NCI-H146 treated with DMSO at 0.1 percent for 48 hours (cell line): ENCODE measurements around the gene FCRLB.
"Not testable (repeated sequence)": the region's sequence is repeated elsewhere in the genome, so short reads cannot be mapped to it uniquely, and the experiment has no call there.

Experiments used
- DNase-seq: peaks from one replicate; lab custom pipeline; 2025; ENCODE audit not compliant: unreplicated experiment; lab: John Stamatoyannopoulos, UW

The FCRLB gene

DNA sequence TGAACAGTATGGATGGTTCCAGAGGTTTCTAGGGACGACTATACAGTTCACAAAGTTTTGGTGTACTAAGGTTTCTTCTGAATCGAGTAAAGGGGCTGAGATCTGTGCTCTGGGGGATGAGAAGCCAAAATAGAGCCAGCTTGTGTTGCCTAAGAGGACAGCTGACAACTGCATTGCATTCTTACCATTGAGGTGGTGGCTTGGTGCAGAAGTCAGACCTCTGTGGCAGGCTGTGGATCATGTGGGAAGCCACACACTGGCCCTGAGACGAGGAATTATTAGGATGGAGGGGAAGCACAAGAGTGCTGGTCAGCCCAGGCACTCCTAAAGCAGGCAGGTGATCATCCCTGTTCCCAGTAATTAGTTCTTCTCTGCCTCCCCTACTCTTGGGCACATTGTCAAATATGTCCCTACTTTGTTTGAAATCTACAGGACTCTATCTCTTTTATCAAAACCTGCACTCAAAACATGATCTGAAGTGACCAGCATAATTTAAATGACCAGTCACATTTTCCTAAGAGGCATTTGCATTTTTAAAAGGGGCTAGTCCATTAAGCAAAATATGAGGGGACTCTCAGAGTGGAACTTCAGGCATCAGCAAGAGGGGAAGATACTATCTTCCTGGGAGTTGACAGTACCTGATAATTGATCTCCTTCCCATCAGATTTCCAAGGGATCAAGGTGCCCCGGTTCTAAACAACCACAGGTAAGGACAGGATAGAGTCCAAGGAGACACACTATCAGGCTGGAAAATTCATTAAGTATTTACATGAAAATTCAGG lies at the start of gene FCRLB:
Gene FCRLB (plus strand): TSS at position 589 of the 782 bp plus-strand sequence. CDS start 1,129 bp downstream, outside the sequence.
- no peak for DNase-seq

DNA sequence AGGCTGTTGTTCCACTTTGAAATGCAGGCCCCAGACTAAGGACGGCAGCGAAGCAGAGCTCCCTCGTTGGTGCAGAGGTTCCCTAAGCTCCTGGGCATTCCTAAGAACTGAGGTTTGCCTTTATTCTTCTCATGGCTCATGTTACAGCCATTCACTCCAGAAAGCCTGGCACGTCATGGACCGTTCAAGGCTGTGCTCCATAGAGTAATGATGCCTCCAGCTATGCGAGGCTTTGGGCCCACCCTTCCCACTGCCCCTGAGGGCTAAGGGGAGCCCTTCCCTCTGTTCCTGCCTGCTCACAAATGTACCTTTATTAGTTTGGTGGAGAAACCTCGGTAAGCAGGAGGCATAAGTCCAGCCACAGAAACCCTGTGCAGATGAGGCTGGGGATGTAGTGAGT lies 47.9 kb upstream of the FCRLB start:
- DNase-seq, result not testable (repeated sequence)

DNA sequence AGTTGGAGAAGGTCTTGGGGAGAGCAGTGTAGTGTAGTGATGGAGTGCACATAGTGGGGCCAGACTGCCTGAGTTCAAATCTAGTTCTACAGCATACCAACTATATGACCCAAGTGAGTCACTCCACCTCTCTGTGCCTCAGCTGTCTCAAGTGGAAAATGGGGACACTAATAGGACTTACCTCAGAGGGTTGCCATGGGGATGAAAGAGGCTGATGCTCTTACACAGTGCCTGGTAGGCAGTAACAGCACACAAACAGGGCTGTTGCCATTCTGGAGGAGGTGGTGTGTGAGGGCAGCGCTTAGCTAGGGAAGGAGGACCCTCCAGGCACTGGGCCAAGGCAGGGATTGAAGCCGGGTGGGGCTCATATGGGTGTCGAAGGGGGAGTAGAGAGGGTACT lies 46.9 kb upstream of the FCRLB start:
- DNase-seq, result not testable (repeated sequence)

DNA sequence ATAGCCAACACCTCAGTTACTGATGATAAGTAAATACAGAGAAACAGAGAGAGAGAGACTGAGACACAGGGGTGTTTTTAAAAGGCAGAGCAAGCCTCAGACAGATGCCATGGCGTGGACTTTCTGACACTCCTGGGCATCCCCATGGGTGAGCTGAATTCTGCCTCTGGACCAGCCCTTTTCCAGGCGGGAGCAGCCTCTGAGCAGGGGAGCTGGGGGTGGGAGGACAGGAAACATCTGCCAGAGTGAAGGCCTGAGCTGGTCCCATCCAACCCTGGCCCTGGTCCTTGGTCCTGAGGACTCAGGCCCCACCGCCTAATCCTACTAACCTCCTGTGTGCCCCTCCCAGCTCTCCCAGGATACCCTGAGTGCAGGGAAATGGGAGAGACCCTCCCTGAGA lies 46.4 kb upstream of the FCRLB start:
- not testable (repeated sequence) for DNase-seq

- no peak for DNase-seq
Measured at GRCh38 chr1:161676441-161676840, 44.9 kb upstream of the FCRLB start.

GRCh38 chr1:161676958-161677689 lies 44.2 kb upstream of the FCRLB start:
- DNase-seq, result no peak

DNA sequence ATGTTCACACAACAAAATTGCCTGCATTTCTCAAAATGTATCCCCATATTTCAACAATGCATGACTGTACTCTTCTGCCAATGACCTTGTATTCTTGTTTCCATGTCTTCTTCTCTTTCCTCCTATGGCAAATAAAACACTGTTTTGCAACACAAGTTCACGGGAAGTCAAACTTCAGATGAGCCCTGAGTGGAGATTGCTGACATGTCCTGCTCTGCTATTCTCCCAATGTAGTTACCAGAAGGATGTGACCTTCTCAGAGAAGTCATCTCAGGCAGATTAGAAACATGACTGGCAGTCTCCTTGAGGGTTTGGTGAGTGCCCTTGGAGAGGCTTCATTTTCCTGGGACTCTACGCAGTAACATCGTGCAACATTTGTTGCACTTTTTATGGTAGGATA lies 42.8 kb upstream of the FCRLB start:
- DNase-seq, result no peak

DNA sequence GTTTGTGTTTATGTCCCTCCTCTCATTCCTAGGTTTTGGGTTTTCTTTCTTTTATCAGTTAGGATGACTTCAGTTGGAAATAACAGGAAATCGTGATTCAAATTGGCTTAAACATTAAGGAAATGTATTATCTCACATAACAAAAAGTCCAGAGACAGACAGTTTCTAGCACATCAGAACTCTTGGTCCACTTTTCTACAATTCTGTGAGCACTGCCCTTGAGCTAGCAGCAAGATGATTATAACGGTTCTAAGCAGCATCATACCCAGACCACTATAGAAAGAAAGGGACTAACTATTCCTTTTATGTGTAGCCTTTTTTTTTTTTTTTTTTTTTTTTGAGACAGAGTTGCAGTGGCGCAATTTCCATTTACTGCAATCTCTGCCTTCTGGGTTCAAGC lies 39.5 kb upstream of the FCRLB start:
- no peak for DNase-seq

- DNase-seq, result no peak
Measured at GRCh38 chr1:161688946-161689345, 32.4 kb upstream of the FCRLB start.

DNA sequence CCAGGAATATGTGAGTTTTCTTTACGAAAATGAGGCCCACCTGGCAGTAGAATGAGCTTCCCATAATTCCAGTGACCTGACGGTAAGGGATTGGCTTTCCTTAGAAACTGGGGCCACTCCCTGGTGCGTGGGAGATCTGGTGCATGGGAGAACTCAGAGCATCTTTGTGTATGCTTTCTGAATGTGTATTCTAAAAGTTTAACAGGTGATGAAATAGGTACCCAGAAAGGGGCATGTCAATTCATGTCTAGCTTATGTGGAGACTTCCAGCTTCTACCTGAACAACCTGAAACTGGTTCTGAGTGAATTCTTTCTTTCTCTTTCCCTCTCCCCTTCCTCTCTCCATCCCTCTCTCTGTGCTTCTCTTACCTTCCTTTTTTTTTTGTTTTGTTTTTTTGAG lies 29.5 kb upstream of the FCRLB start:
- no peak for DNase-seq

- DNase-seq, result not testable (repeated sequence)
Measured at GRCh38 chr1:161693020-161693712, 28.2 kb upstream of the FCRLB start.

- not testable (repeated sequence) for DNase-seq
Measured at GRCh38 chr1:161698302-161698701, 23.0 kb upstream of the FCRLB start.

DNA sequence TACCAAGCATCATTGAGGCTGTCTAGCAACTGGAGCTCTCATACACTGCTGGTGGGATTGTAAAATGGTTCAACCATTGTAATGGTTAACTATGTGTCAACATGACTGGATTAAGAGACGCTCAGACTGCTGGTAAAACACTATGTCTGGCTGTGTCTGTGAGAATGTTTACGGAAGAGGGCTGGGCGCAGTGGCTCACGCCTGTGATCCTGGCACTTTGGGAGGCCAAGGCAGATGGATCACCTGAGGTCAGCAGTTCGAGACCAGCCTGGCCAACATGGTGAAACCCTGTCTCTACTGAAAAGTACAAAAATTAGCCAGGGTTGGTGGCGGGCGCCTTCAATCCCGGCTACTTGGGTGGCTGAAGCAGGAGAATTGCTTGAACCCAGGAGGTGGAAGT lies 19.1 kb upstream of the FCRLB start:
- no peak for DNase-seq

- no peak for DNase-seq
Measured at GRCh38 chr1:161705537-161705936, 15.8 kb upstream of the FCRLB start.

DNA sequence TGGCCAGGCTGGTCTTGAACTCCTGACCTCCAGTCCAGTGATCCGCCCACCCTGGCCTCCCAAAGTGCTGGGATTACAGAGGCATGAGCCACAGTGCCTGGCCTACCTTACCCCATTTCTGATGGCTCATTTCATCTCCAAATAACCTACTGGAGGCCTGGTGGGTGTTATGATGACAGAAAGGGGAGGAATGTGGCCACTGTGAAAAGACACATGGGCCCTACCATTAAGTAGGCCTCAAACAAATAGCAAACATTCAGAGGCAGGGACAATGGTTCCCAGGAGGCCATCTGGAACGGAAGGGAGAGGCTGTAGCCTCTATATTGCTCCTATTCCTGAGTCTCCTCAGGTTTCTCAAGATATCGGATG lies 15.2 kb upstream of the FCRLB start:
- no peak for DNase-seq

GRCh38 chr1:161706482-161707347 lies 14.6 kb upstream of the FCRLB start, which contains the start of gene FCRLA:
Gene FCRLA, plus strand, starts transcription at chr1:161707229. Its CDS starts 36 bp downstream, at chr1:161707265.
- no peak for DNase-seq

DNA sequence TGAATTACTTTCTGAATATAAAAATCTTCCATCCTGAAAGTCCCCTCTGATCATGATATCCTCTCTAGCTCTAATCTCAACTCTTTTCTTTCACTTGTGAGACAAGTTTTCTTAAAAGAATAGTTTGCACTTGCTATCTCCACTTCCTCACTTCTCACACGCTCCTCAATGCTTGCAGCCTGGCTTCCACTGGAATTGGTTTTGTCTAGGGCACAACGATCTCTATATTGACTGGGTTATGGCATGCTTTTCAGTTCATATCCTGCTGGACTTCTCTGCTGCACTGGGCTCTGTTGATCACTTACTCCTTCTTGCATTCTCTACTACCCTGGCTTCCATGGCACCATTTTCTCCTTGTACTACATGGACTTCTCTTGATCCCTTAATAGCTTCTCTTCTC lies 13.8 kb upstream of the FCRLB start:
- DNase-seq, result no peak

DNA sequence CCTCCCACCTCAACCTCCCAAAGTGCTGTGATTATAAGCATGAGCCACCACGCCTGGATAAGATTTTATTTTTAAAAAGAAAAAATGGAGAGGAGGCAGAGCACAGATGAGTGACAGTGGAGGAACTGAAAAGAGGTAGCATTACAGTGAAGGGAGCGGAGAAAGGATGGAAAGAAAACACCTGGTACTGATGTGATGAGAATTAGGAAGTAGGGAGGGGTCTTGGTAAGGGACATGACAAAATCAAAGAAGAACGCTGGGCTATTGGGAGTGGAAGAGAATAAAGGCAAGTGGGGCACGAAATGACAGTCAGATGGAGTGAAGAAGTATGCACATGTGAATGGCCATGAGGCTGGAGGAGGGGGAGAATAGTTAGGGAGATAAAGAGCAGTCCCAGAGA lies 12.0 kb upstream of the FCRLB start:
- no peak for DNase-seq

GRCh38 chr1:161710560-161710959 lies 10.8 kb upstream of the FCRLB start:
- no peak for DNase-seq

DNA sequence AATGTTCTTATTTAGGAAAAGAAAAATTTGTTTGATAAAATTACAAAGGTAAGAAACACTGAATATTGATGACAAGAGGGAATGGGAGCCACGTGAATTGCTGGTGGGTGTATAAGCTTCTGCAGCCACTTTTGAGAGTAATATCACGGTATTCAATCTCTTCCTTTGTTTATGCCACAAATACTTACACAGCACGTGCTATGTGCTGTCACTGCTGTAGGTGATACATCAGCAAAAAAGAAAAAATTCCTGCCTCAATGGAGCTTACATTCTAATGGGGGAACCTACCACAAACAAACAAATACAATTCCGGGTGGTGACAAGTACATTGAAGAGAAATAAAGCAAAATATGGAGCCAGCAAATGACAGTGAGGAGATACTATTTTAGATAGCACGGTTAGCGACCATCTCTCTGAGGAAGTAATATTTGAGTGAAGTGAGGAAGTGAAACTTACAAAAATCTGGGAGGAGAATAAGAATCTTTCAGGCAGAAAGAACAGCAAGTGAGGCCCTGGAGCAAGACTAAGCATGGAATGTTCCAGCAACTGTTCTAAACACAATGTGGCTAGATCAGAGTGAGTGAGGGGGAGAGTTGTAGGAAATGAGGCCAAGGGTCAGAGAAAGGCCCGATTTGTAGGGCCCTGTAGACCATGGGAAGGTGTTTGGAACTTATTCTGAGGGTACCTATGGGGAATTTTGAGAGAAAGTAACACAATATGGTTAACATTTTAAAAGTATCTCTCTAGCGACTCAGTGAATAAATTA lies 2.6 kb upstream of the FCRLB start:
- no peak for DNase-seq
